Transverse colon (tissue), 4 donors: ENCODE results near the gene PEG3. TPM values are rescaled to one million over a fixed set of nuclear protein-coding genes. Genes with fewer than 3 reads are reported as not detected.

Source experiments
- DNase-seq: peaks from one replicate; pipeline ENCODE4 v3.0.0-alpha.2; 2019
- H3K27ac ChIP-seq, 4 donors: fragments of 200-600 bp; sonication (generic); 2 replicates each; pipeline ENCODE4 v1.5.1; 2016 to 2018; ENCODE audit warnings: inconsistent platforms in 4 of 4
- H3K27me3 ChIP-seq: fragments of 200-600 bp; sonication (generic); 2 replicates; pipeline ENCODE4 v1.5.1; 2017; ENCODE audit warnings: inconsistent platforms
- H3K36me3 ChIP-seq, 4 donors: fragments of 200-600 bp; sonication (generic); 2 replicates each; pipeline ENCODE4 v1.5.1; 2017 to 2019; ENCODE audit warnings: inconsistent platforms in 4 of 4
- H3K4me1 ChIP-seq, 4 donors: fragments of 200-600 bp; sonication (generic); 2 replicates each; pipeline ENCODE4 v1.5.1; 2017 to 2020; ENCODE audit warnings: inconsistent platforms in 4 of 4
- H3K4me3 ChIP-seq, 4 donors: fragments of 200-600 bp; sonication (generic); 1 replicate in 1 of 4; 2 replicates in 3 of 4; pipeline versions ENCODE4 v1.5.1 to v1.6.1; 2017 to 2019; ENCODE audit warnings: inconsistent platforms in 4 of 4
- H3K9me3 ChIP-seq, 2 donors: fragments of 200-600 bp; sonication (generic); 2 replicates each; pipeline ENCODE4 v1.5.1; 2017 to 2019; ENCODE audit warnings: inconsistent platforms in 2 of 2
- EP300 ChIP-seq: sonication (generic); formaldehyde crosslinking; IDR thresholded peaks from one replicate; pipeline ENCODE4 v1.6.1; 2017; ENCODE audit warnings: antibody characterized with exemption, low read depth
- POLR2A ChIP-seq: fragments of 450-650 bp; IDR thresholded peaks from one replicate; pipeline ENCODE4 v1.6.1; 2016; ENCODE audit warnings: antibody characterized with exemption, mild to moderate bottlenecking, moderate library complexity
- POLR2AphosphoS5 ChIP-seq, 3 donors: sonication (generic); formaldehyde crosslinking; IDR thresholded peaks; one replicate each; pipeline ENCODE4 v1.6.1; 2016; ENCODE audit warnings: antibody characterized with exemption in 3 of 3
- WGBS, 2 donors: methylation state at CpG; one replicate each; pipeline ENCODE4 v1.1.5; 2018; ENCODE audit warnings: low coverage in 1 of 2; 5-methylcytosine and 5-hydroxymethylcytosine counted together
- in situ Hi-C, 4 donors: fragments of 200-750 bp; cut with MboI; loops; one replicate each; pipeline versions ENCODE4 v1.15.0 to v1.15.1; 2017; ENCODE audit warnings: low sequenced_read_pairs in 3 of 4, low pct_ligation_motif_present in 1 of 4, low pct_unique_long_range_greater_than_20kb in 1 of 4
- intact Hi-C: fragments of 100-400 bp; cut with DNase I; formaldehyde crosslinking; loops from one replicate; pipeline ENCODE4 v1.15.1; 2023; ENCODE audit warnings: low total_unique reads
- total RNA-seq, 4 donors: library from RNA; depleted of rRNA; stranded (reverse); fragments of >200 nt; gene quantifications; one replicate each; pipeline ENCODE4 v1.1.0, GENCODE V29; 2016
- TF ChIP-seq, protein P1 (sequence below), 5 experiments: fragments of 200-600 bp in 3 of 5; fragments of 450-650 bp in 2 of 5; sonication (generic) in 3 of 5; IDR thresholded peaks; 1 replicate in 2 of 5; 2 replicates in 3 of 5; pipeline ENCODE4 v1.5.1; 2016 to 2017; ENCODE audit warnings: antibody characterized with exemption in 5 of 5, inconsistent platforms in 3 of 5, mild to moderate bottlenecking in 2 of 5, moderate library complexity in 1 of 5

The PEG3 gene
- total RNA-seq, 4 donors from 2014 or later: 0.80 to 6.7 (median 3.4) TPM

DNA sequence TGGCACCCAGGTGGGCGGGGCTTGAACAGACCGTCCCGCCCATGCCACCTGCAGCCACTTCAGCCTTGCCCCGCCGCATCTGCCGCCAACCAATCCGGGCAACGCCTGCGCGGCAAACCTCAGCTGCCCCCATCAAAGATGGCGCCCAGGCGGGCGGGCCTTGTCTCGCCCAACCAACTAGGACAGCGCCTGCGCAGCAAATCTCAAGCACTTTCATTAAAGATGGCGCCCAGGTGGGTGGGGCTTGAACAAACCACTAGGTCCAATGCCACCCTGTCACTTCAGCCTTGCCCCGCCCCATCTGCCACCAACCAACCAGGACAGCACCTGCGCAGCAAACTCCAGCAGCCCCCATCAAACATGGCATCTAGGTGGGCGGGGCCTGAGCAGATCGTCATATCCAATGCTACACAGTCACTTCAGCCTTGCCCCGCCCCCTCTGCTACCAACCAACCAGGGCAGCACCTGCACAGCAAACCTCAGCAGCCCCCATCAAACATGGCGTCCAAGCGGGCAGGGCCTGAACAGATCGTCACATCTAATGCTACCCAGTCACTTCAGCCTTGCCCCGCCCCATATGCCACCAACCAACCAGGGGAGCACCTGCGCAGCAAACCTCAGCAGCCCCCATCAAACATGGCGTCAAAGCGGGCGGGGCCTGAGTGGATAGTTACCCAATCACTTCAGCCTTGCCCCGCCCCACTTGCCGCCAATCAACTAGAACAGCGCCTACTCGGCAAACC is 1.4 kb downstream of the PEG3 start:
- Histone ChIP-seq H3K27ac (peak overlapping the region in 3 of 4 donors; percentile 66 to 91 (median 80)), H3K9me3 (peaks cover 0 to 14% of the 10 kb centered on the region in 2 donors), H3K4me3 (no peak overlapping the region), H3K4me1 (no peaks in the 10 kb centered on the region), H3K27me3 (no peaks in the 10 kb centered on the region), H3K36me3 (no peaks in the 10 kb centered on the region)
- 51 to 61% methylated on average over 5 to 34 of the region's 34 CpGs for WGBS, 2 donors
- peak; percentile 84 for DNase-seq
- intact Hi-C loops: no loop called here
- in situ Hi-C loops: no loop called here
- TF ChIP-seq POLR2A (no peak), POLR2AphosphoS5 (IDR thresholded peaks at IDR 0.05) (no peak), EP300 (no peak)
- TF ChIP-seq, protein P1, sequence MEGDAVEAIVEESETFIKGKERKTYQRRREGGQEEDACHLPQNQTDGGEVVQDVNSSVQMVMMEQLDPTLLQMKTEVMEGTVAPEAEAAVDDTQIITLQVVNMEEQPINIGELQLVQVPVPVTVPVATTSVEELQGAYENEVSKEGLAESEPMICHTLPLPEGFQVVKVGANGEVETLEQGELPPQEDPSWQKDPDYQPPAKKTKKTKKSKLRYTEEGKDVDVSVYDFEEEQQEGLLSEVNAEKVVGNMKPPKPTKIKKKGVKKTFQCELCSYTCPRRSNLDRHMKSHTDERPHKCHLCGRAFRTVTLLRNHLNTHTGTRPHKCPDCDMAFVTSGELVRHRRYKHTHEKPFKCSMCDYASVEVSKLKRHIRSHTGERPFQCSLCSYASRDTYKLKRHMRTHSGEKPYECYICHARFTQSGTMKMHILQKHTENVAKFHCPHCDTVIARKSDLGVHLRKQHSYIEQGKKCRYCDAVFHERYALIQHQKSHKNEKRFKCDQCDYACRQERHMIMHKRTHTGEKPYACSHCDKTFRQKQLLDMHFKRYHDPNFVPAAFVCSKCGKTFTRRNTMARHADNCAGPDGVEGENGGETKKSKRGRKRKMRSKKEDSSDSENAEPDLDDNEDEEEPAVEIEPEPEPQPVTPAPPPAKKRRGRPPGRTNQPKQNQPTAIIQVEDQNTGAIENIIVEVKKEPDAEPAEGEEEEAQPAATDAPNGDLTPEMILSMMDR (IDR thresholded peaks at IDR 0.05): no peak

DNA sequence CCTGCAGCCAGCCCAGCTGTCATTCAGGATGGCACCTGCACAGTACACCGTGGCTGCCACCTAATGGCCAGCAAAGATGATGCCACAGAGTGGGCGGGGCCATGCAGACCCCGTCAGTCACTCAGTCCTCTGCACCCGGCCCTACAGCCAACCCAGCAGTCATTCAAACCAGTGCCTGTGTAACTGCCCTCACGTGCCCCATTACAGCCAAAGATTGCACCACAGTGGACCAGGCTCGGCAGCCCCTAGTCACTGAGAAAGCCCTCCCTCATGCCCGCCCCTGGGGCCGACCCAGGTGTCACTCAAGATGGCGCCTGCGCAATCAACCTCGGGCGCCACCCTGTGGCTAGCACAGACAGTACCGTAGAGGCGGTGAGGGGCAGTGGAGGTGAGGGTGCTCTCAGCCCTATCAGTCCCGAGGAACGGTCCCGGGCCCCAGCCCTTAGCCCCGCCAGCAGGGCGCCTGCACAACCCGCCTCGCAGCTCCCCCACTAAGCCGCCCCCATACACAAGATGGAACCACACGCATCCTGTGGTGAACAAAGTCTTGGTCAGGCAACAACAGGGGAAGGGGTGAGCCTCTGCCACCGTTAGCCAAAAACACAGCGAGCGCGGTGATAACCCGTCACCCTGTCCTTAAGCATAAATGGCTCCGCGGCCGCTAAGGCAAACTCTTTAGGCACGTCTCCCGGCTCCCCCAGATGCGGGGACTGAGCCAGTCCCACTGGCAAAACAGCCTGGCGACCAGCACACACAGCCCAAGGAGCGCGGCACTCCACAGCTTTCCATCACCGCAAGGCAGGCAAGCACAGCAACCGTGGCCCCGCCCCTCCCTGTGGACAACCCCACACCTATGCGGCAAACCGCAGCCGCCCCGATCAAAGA is 2.3 kb downstream of the PEG3 start:
- H3K27me3 ChIP-seq: no peaks in the 10 kb centered on the region
- in situ Hi-C loops: no loop called here
- H3K9me3 ChIP-seq: peaks cover 0 to 14% of the 10 kb centered on the region in 2 donors
- peak; percentile 23 for DNase-seq
- H3K4me1 ChIP-seq: no peaks in the 10 kb centered on the region
- peak overlapping the region; percentile 6 to 33 (median 10) for H3K4me3 ChIP-seq
- no peaks in the 10 kb centered on the region for H3K36me3 ChIP-seq
- TF ChIP-seq, protein P1 (IDR thresholded peaks at IDR 0.05): peak in 3 of 5 experiments; percentile 23 to 30 (median 26)
- no peak for TF ChIP-seq EP300
- peak overlapping the region; percentile 66 to 87 (median 74) for H3K27ac ChIP-seq
- intact Hi-C loops: no loop called here
- 68% methylated on average over 43 of the region's 44 CpGs; no CpG with 5 or more reads in 1 of the 2 donors for WGBS, 2 donors

DNA sequence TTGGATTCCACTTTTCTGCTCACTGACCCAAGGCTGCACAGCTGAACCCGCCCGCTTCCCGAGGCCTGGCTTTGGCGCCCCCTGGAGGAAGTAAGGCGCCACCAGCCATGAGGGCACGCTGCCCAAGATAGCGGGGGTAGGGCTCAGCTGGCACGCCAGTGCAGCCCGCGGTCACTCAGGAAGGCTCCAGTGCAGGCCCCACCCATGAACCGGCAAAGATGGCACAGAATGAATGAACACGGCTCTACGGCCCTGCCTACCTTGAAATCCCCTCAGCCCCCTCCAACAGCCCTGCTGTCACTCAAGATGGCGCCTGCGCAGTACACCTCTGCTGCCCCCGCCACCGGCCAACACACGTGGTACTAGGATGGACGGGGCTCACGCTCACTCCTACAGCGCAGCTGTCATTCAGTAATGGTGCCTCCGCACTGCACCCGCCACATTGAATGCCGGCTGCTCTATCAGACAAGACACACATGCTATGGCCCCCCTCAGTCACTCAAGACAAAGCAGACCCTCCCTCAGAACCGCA is 3.0 kb downstream of the PEG3 start:
- no peaks in the 10 kb centered on the region for H3K36me3 ChIP-seq
- DNase-seq: peak; percentile 22
- TF ChIP-seq, protein P1 (IDR thresholded peaks at IDR 0.05): peak in 3 of 5 experiments; percentile 20 to 23 (median 22)
- TF ChIP-seq POLR2AphosphoS5 (IDR thresholded peaks at IDR 0.05) (no peak), EP300 (no peak), POLR2A (no peak)
- intact Hi-C loops (no loop called here), in situ Hi-C loops (no loop called here)
- peak overlapping the region; percentile 66 to 87 (median 74) for H3K27ac ChIP-seq
- H3K27me3 ChIP-seq: no peaks in the 10 kb centered on the region
- peak overlapping the region in 3 of 4 donors; percentile 6 to 33 (median 10) for H3K4me3 ChIP-seq
- H3K4me1 ChIP-seq: no peaks in the 10 kb centered on the region
- H3K9me3 ChIP-seq: peaks cover 0 to 14% of the 10 kb centered on the region in 2 donors
- WGBS, 2 donors: 40 to 74% methylated on average over 1 to 25 of the region's 25 CpGs

DNA sequence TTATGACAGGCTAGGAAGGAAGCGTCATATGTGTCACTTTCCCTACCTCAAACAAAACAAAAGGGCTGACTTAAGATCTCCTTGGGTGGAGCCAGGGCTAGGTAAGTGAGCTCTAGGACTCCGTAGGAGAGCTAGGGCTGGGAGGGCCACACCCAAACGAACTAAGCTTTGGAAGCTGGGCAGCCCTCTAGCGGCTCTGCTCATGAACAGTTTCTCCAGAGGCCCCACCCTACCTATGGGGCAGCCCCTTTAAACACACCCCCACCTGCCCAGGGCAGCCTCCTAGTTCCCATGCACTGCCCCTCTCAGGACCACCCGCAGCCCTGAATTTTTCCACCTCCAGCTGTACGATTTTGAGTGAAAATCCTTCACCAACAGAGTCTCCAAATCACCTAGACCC is 3.5 kb downstream of the PEG3 start:
- no peaks in the 10 kb centered on the region for H3K27me3 ChIP-seq
- in situ Hi-C loops: no loop called here

More for the DNA sequence above, 3.5 kb downstream of the PEG3 start:
- intact Hi-C loops: no loop called here
- WGBS, 2 donors: 45 to 58% methylated on average over 2 to 6 of the region's 6 CpGs
- Histone ChIP-seq H3K36me3 (no peaks in the 10 kb centered on the region), H3K4me3 (no peak overlapping the region), H3K9me3 (peaks cover 0 to 14% of the 10 kb centered on the region in 2 donors), H3K27ac (peak overlapping the region in 1 of 4 donors; percentile 87), H3K4me1 (no peaks in the 10 kb centered on the region)
- TF ChIP-seq POLR2A (no peak), POLR2AphosphoS5 (IDR thresholded peaks at IDR 0.05) (no peak), EP300 (no peak)
- TF ChIP-seq, protein P1 (IDR thresholded peaks at IDR 0.05): no peak
- DNase-seq: no peak
